GM10266 (cell line): ENCODE results near the gene DEFB128.

Source experiments
- DNase-seq: peaks from one replicate; pipeline ENCODE4 v3.0.0; 2012; ENCODE audit errors: extremely low spot score
- TF ChIP-seq, protein P1 (sequence below): IDR thresholded peaks from 2 replicates; pipeline ENCODE4 v1.5.1; 2012; ENCODE audit warnings: mild to moderate bottlenecking, low read depth; ENCODE audit not compliant: control insufficient read depth, insufficient read depth; ENCODE audit errors: missing control alignments

DEFB128 gene

DNA sequence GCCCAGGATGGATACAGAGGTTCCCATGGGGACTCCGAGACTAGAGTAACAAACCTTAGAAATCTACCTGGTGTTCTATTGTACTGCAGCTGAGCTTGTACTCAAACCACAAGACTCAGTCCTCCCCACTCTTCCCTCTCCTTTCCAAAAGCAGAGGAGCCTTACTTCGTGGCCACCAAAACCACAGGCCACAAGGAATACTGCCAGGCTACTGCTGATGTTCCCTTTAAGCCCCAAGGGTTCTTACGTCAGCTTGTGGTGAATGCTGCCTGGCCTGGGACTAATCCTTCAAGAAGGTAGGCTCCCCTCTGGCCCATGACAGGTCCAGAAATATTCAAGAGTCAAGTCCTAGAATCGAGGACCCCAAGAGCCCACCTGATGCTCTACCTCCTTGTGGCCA is 10.5 kb upstream of the DEFB128 start:
- TF ChIP-seq, protein P1, sequence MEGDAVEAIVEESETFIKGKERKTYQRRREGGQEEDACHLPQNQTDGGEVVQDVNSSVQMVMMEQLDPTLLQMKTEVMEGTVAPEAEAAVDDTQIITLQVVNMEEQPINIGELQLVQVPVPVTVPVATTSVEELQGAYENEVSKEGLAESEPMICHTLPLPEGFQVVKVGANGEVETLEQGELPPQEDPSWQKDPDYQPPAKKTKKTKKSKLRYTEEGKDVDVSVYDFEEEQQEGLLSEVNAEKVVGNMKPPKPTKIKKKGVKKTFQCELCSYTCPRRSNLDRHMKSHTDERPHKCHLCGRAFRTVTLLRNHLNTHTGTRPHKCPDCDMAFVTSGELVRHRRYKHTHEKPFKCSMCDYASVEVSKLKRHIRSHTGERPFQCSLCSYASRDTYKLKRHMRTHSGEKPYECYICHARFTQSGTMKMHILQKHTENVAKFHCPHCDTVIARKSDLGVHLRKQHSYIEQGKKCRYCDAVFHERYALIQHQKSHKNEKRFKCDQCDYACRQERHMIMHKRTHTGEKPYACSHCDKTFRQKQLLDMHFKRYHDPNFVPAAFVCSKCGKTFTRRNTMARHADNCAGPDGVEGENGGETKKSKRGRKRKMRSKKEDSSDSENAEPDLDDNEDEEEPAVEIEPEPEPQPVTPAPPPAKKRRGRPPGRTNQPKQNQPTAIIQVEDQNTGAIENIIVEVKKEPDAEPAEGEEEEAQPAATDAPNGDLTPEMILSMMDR: no peak
- no peak for DNase-seq

- TF ChIP-seq, protein P1: no peak
- DNase-seq: no peak
Measured at GRCh38 chr20:198225-198624, 8.7 kb upstream of the DEFB128 start.

DNA sequence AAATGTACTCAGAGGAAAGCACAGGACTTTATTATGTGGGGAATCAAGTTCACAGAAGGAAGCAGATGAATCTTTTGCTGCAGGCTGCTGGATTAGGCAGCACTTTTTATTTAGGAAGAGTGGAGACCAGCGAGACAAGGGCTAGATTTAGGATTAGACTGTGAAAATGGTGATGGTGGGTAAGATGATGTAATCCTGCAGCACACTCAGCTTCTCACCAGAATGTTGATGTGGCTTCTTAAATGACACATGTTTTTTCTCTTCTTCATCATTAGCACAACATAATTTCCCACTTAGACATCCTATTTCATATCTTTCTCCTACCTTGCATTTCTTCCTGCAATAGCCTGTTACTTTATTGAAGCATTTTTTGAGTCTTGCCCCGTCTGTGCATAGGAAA is 1.8 kb downstream of the DEFB128 start:
- TF ChIP-seq, protein P1: no peak
- DNase-seq: no peak

DNA sequence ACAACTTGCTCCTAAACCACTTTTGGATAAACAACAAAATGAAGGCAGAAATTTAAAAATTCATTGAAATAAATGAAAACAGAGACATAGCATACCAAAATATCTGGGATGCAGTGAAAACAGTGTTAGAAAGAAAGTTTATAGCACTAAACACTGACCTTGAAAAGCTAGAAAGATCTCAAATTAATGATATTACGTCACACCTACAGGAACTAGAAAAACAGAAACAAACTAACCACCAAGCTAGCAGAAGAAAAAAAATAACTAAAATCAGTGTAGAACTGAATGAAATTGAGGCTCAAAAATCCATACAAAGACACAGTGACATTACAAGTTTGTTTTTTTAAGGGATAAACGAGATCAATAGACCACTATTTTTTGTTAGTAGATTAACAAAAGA is 5.2 kb downstream of the DEFB128 start:
- TF ChIP-seq, protein P1: no peak
- no peak for DNase-seq

- TF ChIP-seq, protein P1: no peak
- no peak for DNase-seq
Measured at GRCh38 chr20:168876-169275, 20.6 kb downstream of the DEFB128 start.

- DNase-seq: no peak
- TF ChIP-seq, protein P1: no peak
Measured at GRCh38 chr20:164618-165017, 24.9 kb downstream of the DEFB128 start.

GRCh38 chr20:157154-157553 is 32.4 kb downstream of the DEFB128 start, which contains the start of gene DEFB127:
TSS of gene DEFB127 (plus strand) at chr20:157454. CDS start at chr20:157545, 91 bp downstream.
- no peak for DNase-seq
- TF ChIP-seq, protein P1: no peak
